22Rv1 (cell line): ENCODE data around the gene TEDC1.

Experiments
- CTCF ChIP-seq: fragments of 450-650 bp; IDR thresholded peaks from 2 replicates; pipeline ENCODE4 v1.5.1; 2017; ENCODE audit warnings: mild to moderate bottlenecking
- ZFX ChIP-seq: fragments of 450-650 bp; IDR thresholded peaks from 2 replicates; pipeline ENCODE4 v1.6.1; 2017; ENCODE audit warnings: antibody characterized with exemption, borderline replicate concordance

DNA sequence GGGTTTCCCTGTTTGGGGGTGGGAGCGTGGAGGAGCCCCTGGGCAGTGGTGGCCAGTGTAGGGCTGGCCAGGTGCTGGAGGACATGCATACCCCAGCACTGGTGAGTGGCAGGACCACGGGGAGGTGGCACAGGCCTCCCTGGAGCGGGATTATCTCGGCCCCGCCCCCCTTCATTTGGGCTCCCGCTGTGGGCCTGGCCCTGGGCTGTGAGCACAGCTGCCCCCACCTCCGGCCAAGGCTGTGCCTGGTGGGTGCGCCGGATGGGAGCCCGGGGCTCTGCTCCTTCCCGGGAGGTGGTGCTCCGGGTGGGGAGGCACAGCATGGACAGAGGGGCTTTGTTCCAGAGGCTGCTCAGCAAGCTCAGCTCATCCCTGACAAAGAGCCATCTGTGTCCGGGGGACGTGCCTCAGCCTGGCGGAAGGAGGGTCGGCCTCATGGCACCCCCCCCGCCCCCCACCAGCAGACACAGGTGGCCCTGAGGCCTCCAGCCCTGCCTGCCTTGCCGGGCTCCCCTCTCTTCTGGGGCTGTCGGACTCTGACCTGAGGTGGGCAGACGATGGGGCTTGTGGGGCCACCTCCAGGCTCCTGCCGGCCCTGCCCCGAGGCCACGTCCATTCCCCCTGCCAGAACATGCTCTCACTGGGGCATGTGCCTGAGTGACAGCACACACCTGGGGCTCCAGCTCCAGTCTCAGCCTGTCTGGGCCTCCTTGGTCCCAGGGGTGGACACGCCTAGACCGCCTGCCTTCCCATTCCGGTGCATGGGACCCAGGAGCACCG is 8.4 kb downstream of the TEDC1 start:
- TF ChIP-seq CTCF (no peak), ZFX (no peak)
